ENCODE measurements around the gene ENAM.

The ENAM gene

DNA sequence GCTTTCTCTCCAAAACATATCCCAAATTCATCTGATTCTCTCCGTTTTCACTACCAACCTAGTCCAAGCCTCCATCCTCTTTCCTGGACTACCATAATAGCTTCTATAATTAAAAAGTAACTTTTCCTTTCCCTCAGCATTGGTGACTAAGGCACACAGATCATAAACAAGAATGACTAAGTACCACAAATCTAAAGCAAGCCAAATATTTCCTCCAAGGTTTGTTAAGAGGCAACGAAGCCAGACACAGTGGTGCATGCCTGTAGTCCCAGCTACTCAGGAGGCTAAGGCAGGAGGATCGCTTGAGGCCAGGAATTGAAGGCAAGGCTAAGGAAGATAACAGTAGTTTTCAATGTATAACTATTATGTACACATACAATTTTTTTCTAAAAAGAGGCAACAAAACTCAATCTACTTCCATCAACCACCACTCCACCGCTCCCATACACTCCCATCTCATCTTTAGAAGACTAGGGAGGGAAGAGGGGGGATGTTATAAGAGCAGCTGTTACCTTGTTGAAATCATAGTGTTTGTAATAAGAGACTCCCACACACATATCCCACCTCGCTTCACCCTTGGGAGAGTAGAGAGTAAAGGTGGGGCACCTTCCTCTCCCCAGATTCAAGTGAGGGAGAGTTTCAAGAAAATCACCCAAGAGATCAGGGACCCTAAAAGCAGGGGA is 41.9 kb downstream of the ENAM start:
- no peak overlapping the region for H3K27ac ChIP-seq
- TF ChIP-seq, protein P1, sequence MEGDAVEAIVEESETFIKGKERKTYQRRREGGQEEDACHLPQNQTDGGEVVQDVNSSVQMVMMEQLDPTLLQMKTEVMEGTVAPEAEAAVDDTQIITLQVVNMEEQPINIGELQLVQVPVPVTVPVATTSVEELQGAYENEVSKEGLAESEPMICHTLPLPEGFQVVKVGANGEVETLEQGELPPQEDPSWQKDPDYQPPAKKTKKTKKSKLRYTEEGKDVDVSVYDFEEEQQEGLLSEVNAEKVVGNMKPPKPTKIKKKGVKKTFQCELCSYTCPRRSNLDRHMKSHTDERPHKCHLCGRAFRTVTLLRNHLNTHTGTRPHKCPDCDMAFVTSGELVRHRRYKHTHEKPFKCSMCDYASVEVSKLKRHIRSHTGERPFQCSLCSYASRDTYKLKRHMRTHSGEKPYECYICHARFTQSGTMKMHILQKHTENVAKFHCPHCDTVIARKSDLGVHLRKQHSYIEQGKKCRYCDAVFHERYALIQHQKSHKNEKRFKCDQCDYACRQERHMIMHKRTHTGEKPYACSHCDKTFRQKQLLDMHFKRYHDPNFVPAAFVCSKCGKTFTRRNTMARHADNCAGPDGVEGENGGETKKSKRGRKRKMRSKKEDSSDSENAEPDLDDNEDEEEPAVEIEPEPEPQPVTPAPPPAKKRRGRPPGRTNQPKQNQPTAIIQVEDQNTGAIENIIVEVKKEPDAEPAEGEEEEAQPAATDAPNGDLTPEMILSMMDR (conservative IDR thresholded peaks at IDR 0.05): no peak
- no peak for TF ChIP-seq ZFX (IDR thresholded peaks at IDR 0.05)

- no peak for TF ChIP-seq ZFX (IDR thresholded peaks at IDR 0.05)
- H3K27ac ChIP-seq: no peak overlapping the region
Measured at GRCh38 chr4:70671091-70671490, 42.5 kb downstream of the ENAM start.

- TF ChIP-seq ZFX (IDR thresholded peaks at IDR 0.05): no peak
- TF ChIP-seq, protein P1 (conservative IDR thresholded peaks at IDR 0.05): no peak
- no peak overlapping the region for H3K27ac ChIP-seq
Measured at GRCh38 chr4:70674191-70674590, 45.6 kb downstream of the ENAM start.

- no peak overlapping the region for H3K27ac ChIP-seq
- no peak for TF ChIP-seq ZFX (IDR thresholded peaks at IDR 0.05)
- TF ChIP-seq, protein P1 (conservative IDR thresholded peaks at IDR 0.05): no peak
Measured at GRCh38 chr4:70674731-70675130, 46.2 kb downstream of the ENAM start.

GRCh38 chr4:70676554-70677090 is 48.1 kb downstream of the ENAM start:
- H3K27ac ChIP-seq: no peak overlapping the region
- no peak for TF ChIP-seq ZFX (IDR thresholded peaks at IDR 0.05)
- TF ChIP-seq, protein P1 (conservative IDR thresholded peaks at IDR 0.05): no peak

GRCh38 chr4:70678383-70678999 is 49.9 kb downstream of the ENAM start:
- TF ChIP-seq, protein P1 (conservative IDR thresholded peaks at IDR 0.05): no peak
- no peak for TF ChIP-seq ZFX (IDR thresholded peaks at IDR 0.05)
- no peak overlapping the region for H3K27ac ChIP-seq

GRCh38 chr4:70680934-70681333 is 52.4 kb downstream of the ENAM start:
- TF ChIP-seq, protein P1 (conservative IDR thresholded peaks at IDR 0.05): no peak
- no peak for TF ChIP-seq ZFX (IDR thresholded peaks at IDR 0.05)
- no peak overlapping the region for H3K27ac ChIP-seq

All from C4-2B (cell line).